HepG2 (cell line): ENCODE results near the gene PDE4D. TPM values are rescaled to one million over a fixed set of nuclear protein-coding genes. Genes with fewer than 3 reads are reported as not detected.

Experiments
- ATAC-seq: fragments of 200-7000 bp; cut with Tn5 transposase; 3 replicates; pipeline ENCODE4 v1.9.1; 2020; ENCODE audit warnings: mild to moderate bottlenecking, moderate library complexity
- BruUV-seq: library from RNA; stranded (reverse); fragments of 400-500 nt; replicated peaks from 2 replicates; lab custom pipeline; 2021; lab: Mats Ljungman, UMichigan
- CTCF ChIA-PET: fragments of 300-600 bp; formaldehyde crosslinking; extraction: SDS; loops from one replicate; lab custom pipeline; 2021; ENCODE audit warnings: low total read pairs, inconsistent platforms, low intra/inter-chr PET ratio; lab: Yijun Ruan, JAX
- POLR2A ChIA-PET: fragments of 350-600 bp; sonication (Branson Sonifier 250); formaldehyde crosslinking; loops from one replicate; lab custom pipeline; 2020; ENCODE audit warnings: antibody characterized with exemption, inconsistent platforms; lab: Yijun Ruan, JAX
- DNase-seq: peaks from one replicate; pipeline ENCODE4 v3.0.0-alpha.2; 2015; ENCODE audit warnings: low spot score
- FAIRE-seq: peaks from 3 replicates; lab custom pipeline; 2011; peaks lifted over from hg19 to GRCh38; lab: Jason Lieb, UNC
- H2AFZ ChIP-seq: one replicate; pipeline ENCODE4 v1.6.1; 2011; ENCODE audit warnings: low read length, inconsistent platforms
- H3K27ac ChIP-seq: fragments of 300-600 bp; 3 replicates; pipeline ENCODE4 v1.8.0; 2011; ENCODE audit warnings: mixed run types, mild to moderate bottlenecking, mixed read lengths, low read length, inconsistent platforms; ENCODE audit not compliant: insufficient read depth; ENCODE audit errors: extremely low read length
- H3K27me3 ChIP-seq, 2 experiments: fragments of 200-600 bp in 1 of 2; 2 replicates in 1 of 2; 3 replicates in 1 of 2; pipeline versions ENCODE4 v1.6.0 to v1.8.0; 2011; ENCODE audit warnings: low read length in 2 of 2, mild to moderate bottlenecking in 2 of 2, moderate library complexity in 2 of 2, inconsistent platforms in 1 of 2; ENCODE audit not compliant: insufficient read depth in 2 of 2, control insufficient read depth in 1 of 2
- H3K36me3 ChIP-seq, 2 experiments: fragments of 200-600 bp in 1 of 2; replicated peaks in 1 of 2; 2 replicates in 1 of 2; 3 replicates in 1 of 2; pipeline versions ENCODE4 v1.5.1 to v1.8.0; 2011; ENCODE audit warnings: low read length in 2 of 2, inconsistent platforms in 1 of 2; ENCODE audit not compliant: insufficient read depth in 2 of 2, control insufficient read depth in 1 of 2
- H3K4me1 ChIP-seq: 2 replicates; pipeline ENCODE4 v1.5.1; 2012; ENCODE audit warnings: low read length, inconsistent platforms; ENCODE audit not compliant: insufficient read depth
- H3K4me2 ChIP-seq: 2 replicates; pipeline ENCODE4 v1.6.0; 2011; ENCODE audit warnings: low read depth, low read length, inconsistent platforms
- H3K4me3 ChIP-seq, 3 experiments: fragments of 200-600 bp in 1 of 3; sonication (generic), shearing (Covaris generic) in 1 of 3; replicated peaks in 1 of 3; 2 replicates each; pipeline ENCODE4 v1.5.1; 2011 to 2016; ENCODE audit warnings: low read length in 3 of 3, inconsistent platforms in 2 of 3, low read depth in 2 of 3, mild to moderate bottlenecking in 2 of 3, control low read depth in 1 of 3, mixed read lengths in 1 of 3; ENCODE audit not compliant: insufficient read depth in 1 of 3
- H3K79me2 ChIP-seq: one replicate; pipeline ENCODE4 v1.6.1; 2011; ENCODE audit warnings: low read length, inconsistent platforms; ENCODE audit not compliant: insufficient read depth
- H3K9ac ChIP-seq: 2 replicates; pipeline ENCODE4 v1.6.0; 2011; ENCODE audit warnings: mild to moderate bottlenecking, low read depth, low read length, inconsistent platforms; ENCODE audit not compliant: insufficient read depth
- H3K9me3 ChIP-seq: 2 replicates; pipeline ENCODE4 v1.5.1; 2012; ENCODE audit warnings: mild to moderate bottlenecking, low read length
- H4K20me1 ChIP-seq: 2 replicates; pipeline ENCODE4 v1.6.0; 2011; ENCODE audit warnings: inconsistent platforms, mild to moderate bottlenecking, low read length, moderate library complexity; ENCODE audit not compliant: insufficient read depth
- ATF7-NPFF ChIP-seq: sonication (generic); formaldehyde crosslinking; IDR thresholded peaks from 2 replicates; pipeline ENCODE4 v1.8.1; 2023; ENCODE audit warnings: mild to moderate bottlenecking, low read depth, missing genetic modification reagents, moderate library complexity
- FOXC1 ChIP-seq: sonication (generic); formaldehyde crosslinking; IDR thresholded peaks from 2 replicates; pipeline ENCODE4 v1.8.0; 2022; ENCODE audit warnings: mild to moderate bottlenecking, missing genetic modification reagents, borderline replicate concordance
- JARID2 ChIP-seq: sonication (generic); formaldehyde crosslinking; IDR thresholded peaks from 2 replicates; pipeline ENCODE4 v1.8.1; 2023; ENCODE audit warnings: missing genetic modification reagents, inconsistent platforms; ENCODE audit not compliant: insufficient replicate concordance
- NCOA1 ChIP-seq: sonication (generic); formaldehyde crosslinking; IDR thresholded peaks from 2 replicates; pipeline ENCODE4 v1.9.0; 2021; ENCODE audit warnings: missing genetic modification reagents
- TP53 ChIP-seq: sonication (generic); formaldehyde crosslinking; conservative IDR thresholded peaks from 2 replicates; pipeline ENCODE4 v1.4.0; 2020; ENCODE audit warnings: missing genetic modification reagents
- ZFP1 ChIP-seq: IDR thresholded peaks from 2 replicates; pipeline ENCODE4 v1.6.1; 2016
- ZFP36L1 ChIP-seq: sonication (generic); formaldehyde crosslinking; IDR thresholded peaks from 2 replicates; pipeline ENCODE4 v1.8.0; 2022; ENCODE audit warnings: mild to moderate bottlenecking, missing genetic modification reagents, moderate library complexity
- ZNF367 ChIP-seq: sonication (generic); formaldehyde crosslinking; IDR thresholded peaks from 2 replicates; pipeline ENCODE4 v1.4.0; 2020; ENCODE audit warnings: missing genetic modification reagents, borderline replicate concordance
- ZNF430 ChIP-seq: sonication (generic); formaldehyde crosslinking; IDR thresholded peaks from 2 replicates; pipeline ENCODE4 v1.9.0; 2021; ENCODE audit warnings: mild to moderate bottlenecking, missing genetic modification reagents
- ZNF503 ChIP-seq: sonication (generic); formaldehyde crosslinking; IDR thresholded peaks from 2 replicates; pipeline ENCODE4 v1.4.0; 2020; ENCODE audit warnings: missing genetic modification reagents
- WGBS: methylation state at CpG from one replicate; pipeline ENCODE4 v1.1.6; 2017; ENCODE audit warnings: low lambda C conversion rate; 5-methylcytosine and 5-hydroxymethylcytosine counted together
- in situ Hi-C: cut with HindIII; loops from 2 replicates; pipeline ENCODE4 v1.10.0; 2017; ENCODE audit warnings: low pct_unique_long_range_greater_than_20kb; ENCODE audit not compliant: extremely low pct_ligation_motif_present
- intact Hi-C: fragments of 100-400 bp; cut with micrococcal nuclease; formaldehyde crosslinking; loops from one replicate; pipeline ENCODE4 v1.10.0; 2022; ENCODE audit not compliant: unreplicated experiment
- polyA plus RNA-seq, 8 experiments: library from polyadenylated mRNA; depleted of rRNA in 3 of 8; stranded (reverse) in 7 of 8; unstranded in 1 of 8; fragments of >200 nt; fragmentation: Illumina TruSeq in 4 of 8; extraction: Trizol in 4 of 8; gene quantifications; 2 replicates each; pipeline versions ENCODE4 v1.2.1 to v1.2.3, GENCODE V29; 2011 to 2016; ENCODE audit warnings: low read depth in 4 of 8, missing spikeins in 1 of 8, mixed read lengths in 1 of 8; ENCODE audit not compliant: insufficient read depth in 1 of 8
- total RNA-seq, 5 experiments: library from RNA; depleted of rRNA; stranded (reverse); fragments of >200 nt; fragmentation: Illumina TruSeq; extraction: Trizol; gene quantifications; 2 replicates each; pipeline ENCODE4 v1.2.3, GENCODE V29; 2016; ENCODE audit warnings: low read depth in 1 of 5
- TF ChIP-seq, protein P1 (sequence below): IDR thresholded peaks from 2 replicates; pipeline ENCODE4 v1.6.1; 2016

Gene PDE4D
- total and polyA plus RNA-seq, 2 of the 13 experiments (the other 11 are each of a cell fraction or from before 2014, with no cell fraction given) = 7.0 to 12.2 TPM

- FAIRE-seq = no peak
- TF ChIP-seq TP53 (no peak), ZNF430 (CRISPR knock-in tag) (no peak), JARID2 (CRISPR knock-in tag) (no peak), ZNF503 (no peak), ATF7-NPFF (no peak), FOXC1 (CRISPR knock-in tag) (no peak), ZFP1 (CRISPR knock-in tag) (no peak), NCOA1 (CRISPR knock-in tag) (no peak), ZFP36L1 (CRISPR knock-in tag) (no peak), ZNF367 (no peak)
- TF ChIP-seq, protein P1, sequence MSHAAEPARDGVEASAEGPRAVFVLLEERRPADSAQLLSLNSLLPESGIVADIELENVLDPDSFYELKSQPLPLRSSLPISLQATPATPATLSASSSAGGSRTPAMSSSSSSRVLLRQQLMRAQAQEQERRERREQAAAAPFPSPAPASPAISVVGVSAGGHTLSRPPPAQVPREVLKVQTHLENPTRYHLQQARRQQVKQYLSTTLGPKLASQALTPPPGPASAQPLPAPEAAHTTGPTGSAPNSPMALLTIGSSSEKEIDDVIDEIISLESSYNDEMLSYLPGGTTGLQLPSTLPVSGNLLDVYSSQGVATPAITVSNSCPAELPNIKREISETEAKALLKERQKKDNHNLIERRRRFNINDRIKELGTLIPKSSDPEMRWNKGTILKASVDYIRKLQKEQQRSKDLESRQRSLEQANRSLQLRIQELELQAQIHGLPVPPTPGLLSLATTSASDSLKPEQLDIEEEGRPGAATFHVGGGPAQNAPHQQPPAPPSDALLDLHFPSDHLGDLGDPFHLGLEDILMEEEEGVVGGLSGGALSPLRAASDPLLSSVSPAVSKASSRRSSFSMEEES (CRISPR knock-in tag) = no peak
- TF ChIP-seq, all 625 proteins: peak for 0
- POLR2A ChIA-PET = no interaction called here
Measured at GRCh38 chr5:59424515-59424914, 469.0 kb downstream of the PDE4D start.

More at GRCh38 chr5:59424515-59424914, 469.0 kb downstream of the PDE4D start:
- Histone ChIP-seq H3K9me3 (no peaks in the 10 kb centered on the region), H3K4me3 (no peak overlapping the region), H3K79me2 (no peaks in the 10 kb centered on the region), H3K9ac (no peak overlapping the region), H4K20me1 (no peaks in the 10 kb centered on the region), H3K27ac (no peak overlapping the region), H2AFZ (no peak overlapping the region), H3K4me2 (no peak overlapping the region), H3K27me3 (no peaks in the 10 kb centered on the region), H3K4me1 (no peaks in the 10 kb centered on the region), H3K36me3 (no peaks in the 10 kb centered on the region)
- in situ Hi-C loops = no loop called here
- intact Hi-C loops = no loop called here
- DNase-seq (no peak), ATAC-seq (no peak)
- CTCF ChIA-PET = no interaction called here
- 51% methylated on average over 2 of the region's 3 CpGs for WGBS
- BruUV-seq = no TSS peak
